Right lobe of liver (tissue), 4 donors: ENCODE data around the gene ANO9.

Source experiments
- CTCF ChIP-seq, 4 donors: fragments of 200-600 bp in 3 of 4; fragments of 450-650 bp in 1 of 4; IDR thresholded peaks; one replicate each; pipeline versions ENCODE4 v1.5.1 to v1.8.0; 2016 to 2022; ENCODE audit warnings: antibody characterized with exemption in 4 of 4, mild to moderate bottlenecking in 2 of 4
- POLR2A ChIP-seq: fragments of 450-650 bp; IDR thresholded peaks from one replicate; pipeline ENCODE4 v1.6.1; 2017; ENCODE audit warnings: antibody characterized with exemption, mild to moderate bottlenecking
- donor health status: DM: no; HTN: no; CAD: no.
- donor health status: DM: no; HTN: no; CAD: no.
- donor health status: DM: no; HTN: yes; CAD: no.

DNA sequence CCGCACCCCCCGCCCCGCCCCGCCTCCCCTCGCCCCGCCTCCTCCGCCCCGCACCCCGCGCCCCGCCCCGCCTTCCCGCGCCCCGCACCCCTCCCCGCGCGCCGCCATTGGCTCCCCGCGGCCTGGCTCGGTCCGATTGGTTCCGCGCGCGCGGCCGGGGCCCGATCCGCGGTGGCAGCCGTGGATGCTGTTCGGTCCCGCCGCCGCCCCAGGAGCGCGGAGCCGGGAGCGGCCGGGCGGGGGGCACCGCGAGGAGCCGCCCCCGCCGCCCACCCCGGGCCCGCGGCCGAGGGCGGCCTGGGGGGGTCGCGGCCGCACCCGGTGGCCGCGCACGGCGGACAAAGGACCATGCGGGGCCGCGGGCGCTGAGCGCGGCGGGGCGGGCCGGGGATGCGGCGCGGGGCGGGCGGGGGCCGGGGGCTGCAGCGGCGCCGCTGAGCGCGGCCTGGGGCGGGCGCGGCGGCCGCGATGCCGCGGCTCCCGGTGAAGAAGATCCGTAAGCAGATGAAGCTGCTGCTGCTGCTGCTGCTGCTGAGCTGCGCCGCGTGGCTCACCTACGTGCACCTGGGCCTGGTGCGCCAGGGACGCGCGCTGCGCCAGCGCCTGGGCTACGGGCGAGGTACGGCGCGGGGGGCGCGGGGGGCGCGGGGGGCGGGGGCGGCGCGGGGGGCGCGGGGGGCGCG is 72.3 kb downstream of the ANO9 start, which contains the start of gene B4GALNT4:
- TF ChIP-seq CTCF (IDR thresholded peaks at IDR 0.05) = no peak
- no peak for TF ChIP-seq POLR2A
